ENCODE results near the gene NXPH2. TPM values are rescaled to one million over a fixed set of nuclear protein-coding genes. Genes with fewer than 3 reads are reported as not detected.

The NXPH2 gene
- total RNA-seq, 1 donor: not detected

DNA sequence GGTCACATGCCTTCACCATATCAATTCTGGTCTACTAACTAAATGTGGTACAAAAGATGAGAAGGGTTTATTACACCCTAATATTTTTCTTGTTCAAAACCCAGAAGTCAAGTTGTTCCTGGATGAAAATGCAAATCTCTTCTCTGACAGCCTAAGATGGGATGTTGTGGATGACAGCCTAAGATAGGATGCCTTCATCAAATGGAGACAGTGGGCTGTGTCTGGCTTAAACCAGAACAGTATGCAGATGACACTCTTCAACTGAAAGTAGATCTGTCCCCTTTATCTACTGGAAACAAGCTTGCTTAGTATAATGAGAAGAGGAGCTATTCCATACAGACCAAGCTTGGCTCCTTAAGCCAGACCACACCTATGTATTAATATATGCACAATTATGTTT lies 17.7 kb downstream of the NXPH2 start:
- H3K4me2 ChIP-seq (ENCODE audit: insufficient read depth, low read length): no peak overlapping the region
- no peaks in the 10 kb centered on the region for H3K4me1 ChIP-seq (ENCODE audit: insufficient read depth, low read length)
- H3K27ac ChIP-seq (ENCODE audit: low read depth, low read length): no peak overlapping the region
- no peak for TF ChIP-seq CTCF (IDR thresholded peaks at IDR 0.05; ENCODE audit: extremely low read depth, low read depth, low read length)
- no peak overlapping the region for H3K4me3 ChIP-seq (ENCODE audit: insufficient read depth, low read length)
- H2AFZ ChIP-seq (ENCODE audit: low read length): no peak overlapping the region
- H3K27me3 ChIP-seq (ENCODE audit: insufficient read depth, low read length): no peaks in the 10 kb centered on the region
- no peaks in the 10 kb centered on the region for H3K79me2 ChIP-seq (ENCODE audit: insufficient read depth, low read length)
- no peaks in the 10 kb centered on the region for H3K36me3 ChIP-seq (ENCODE audit: insufficient read depth, low read length)
- no peaks in the 10 kb centered on the region for H4K20me1 ChIP-seq (ENCODE audit: insufficient read depth, low read length)
- DNase-seq (ENCODE audit: insufficient read length, low spot score, missing footprints): no peak
- H3K9me3 ChIP-seq (ENCODE audit: low read depth, low read length): no peaks in the 10 kb centered on the region

GRCh38 chr2:138760676-138761075 lies 19.5 kb downstream of the NXPH2 start:
- H4K20me1 ChIP-seq (ENCODE audit: insufficient read depth, low read length): no peaks in the 10 kb centered on the region
- no peaks in the 10 kb centered on the region for H3K9me3 ChIP-seq (ENCODE audit: low read depth, low read length)
- H3K4me3 ChIP-seq (ENCODE audit: insufficient read depth, low read length): no peak overlapping the region
- no peak overlapping the region for H2AFZ ChIP-seq (ENCODE audit: low read length)
- no peaks in the 10 kb centered on the region for H3K79me2 ChIP-seq (ENCODE audit: insufficient read depth, low read length)
- no peak overlapping the region for H3K27ac ChIP-seq (ENCODE audit: low read depth, low read length)
- no peak overlapping the region for H3K4me2 ChIP-seq (ENCODE audit: insufficient read depth, low read length)
- DNase-seq (ENCODE audit: insufficient read length, low spot score, missing footprints): no peak
- TF ChIP-seq CTCF (IDR thresholded peaks at IDR 0.05; ENCODE audit: extremely low read depth, low read depth, low read length): no peak
- H3K4me1 ChIP-seq (ENCODE audit: insufficient read depth, low read length): no peaks in the 10 kb centered on the region
- H3K27me3 ChIP-seq (ENCODE audit: insufficient read depth, low read length): no peaks in the 10 kb centered on the region
- no peaks in the 10 kb centered on the region for H3K36me3 ChIP-seq (ENCODE audit: insufficient read depth, low read length)

DNA sequence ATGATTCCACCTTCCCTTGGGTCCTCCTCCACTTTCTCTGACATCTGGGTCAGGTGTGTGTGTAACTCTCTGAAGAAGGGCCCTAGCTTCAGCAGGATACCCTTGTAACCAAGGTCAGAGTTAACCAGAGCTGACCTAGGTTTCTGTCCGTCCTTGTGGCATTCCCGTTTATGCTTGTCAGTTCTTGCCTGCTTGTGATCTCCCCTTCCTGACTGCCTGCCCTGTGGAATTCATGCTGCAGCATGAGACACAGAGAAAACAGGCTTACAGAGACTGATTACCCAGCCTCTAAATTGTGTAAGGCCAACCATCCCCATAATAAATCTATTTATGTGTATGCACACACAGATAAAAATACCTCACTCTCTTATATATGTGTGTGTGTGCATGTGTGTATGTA lies 22.8 kb downstream of the NXPH2 start:
- Histone ChIP-seq H3K79me2 (ENCODE audit: insufficient read depth, low read length) (no peaks in the 10 kb centered on the region), H3K4me1 (ENCODE audit: insufficient read depth, low read length) (no peaks in the 10 kb centered on the region), H4K20me1 (ENCODE audit: insufficient read depth, low read length) (no peaks in the 10 kb centered on the region), H3K36me3 (ENCODE audit: insufficient read depth, low read length) (no peaks in the 10 kb centered on the region), H3K27me3 (ENCODE audit: insufficient read depth, low read length) (no peaks in the 10 kb centered on the region), H3K4me2 (ENCODE audit: insufficient read depth, low read length) (no peak overlapping the region), H2AFZ (ENCODE audit: low read length) (no peak overlapping the region), H3K4me3 (ENCODE audit: insufficient read depth, low read length) (no peak overlapping the region), H3K9me3 (ENCODE audit: low read depth, low read length) (no peaks in the 10 kb centered on the region), H3K27ac (ENCODE audit: low read depth, low read length) (no peak overlapping the region)
- DNase-seq (ENCODE audit: insufficient read length, low spot score, missing footprints): no peak
- TF ChIP-seq CTCF (IDR thresholded peaks at IDR 0.05; ENCODE audit: extremely low read depth, low read depth, low read length): no peak

DNA sequence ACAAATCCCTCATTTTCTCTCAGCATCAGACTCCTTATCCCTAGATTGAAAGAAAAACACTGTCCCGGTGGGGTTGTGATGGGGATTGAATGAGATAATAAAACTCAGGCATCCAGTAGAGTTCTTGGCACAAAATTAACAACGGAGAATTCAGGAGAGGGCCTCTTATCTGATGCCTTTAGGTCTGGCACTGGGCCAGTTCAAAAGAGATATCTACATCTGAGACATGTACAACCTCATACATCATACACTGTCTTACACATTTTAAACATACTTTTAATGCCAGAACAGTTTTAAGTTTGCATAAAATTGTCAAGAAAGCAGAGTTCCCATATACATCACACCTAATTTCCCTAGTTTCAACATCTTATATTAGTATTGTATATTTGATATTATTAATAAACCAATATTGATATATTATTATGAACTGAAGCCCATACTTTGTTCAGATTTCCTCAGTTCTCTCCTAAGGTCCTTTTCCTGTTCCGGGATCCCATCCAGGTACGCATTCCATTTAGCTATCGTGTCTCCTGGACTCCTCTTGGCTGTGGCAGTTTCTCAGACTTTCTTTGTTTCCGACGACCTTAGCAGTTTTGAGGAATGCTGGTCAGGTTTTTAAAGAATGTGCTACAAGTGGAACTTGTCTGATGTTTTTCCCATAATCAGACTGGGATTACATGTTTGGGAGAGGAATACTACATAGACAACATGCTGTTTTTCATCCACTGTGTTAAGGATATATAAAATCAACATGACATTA lies 27.8 kb downstream of the NXPH2 start:
- H2AFZ ChIP-seq (ENCODE audit: low read length): no peak overlapping the region
- no peak for DNase-seq (ENCODE audit: insufficient read length, low spot score, missing footprints)
- no peak overlapping the region for H3K27ac ChIP-seq (ENCODE audit: low read depth, low read length)
- no peaks in the 10 kb centered on the region for H3K9me3 ChIP-seq (ENCODE audit: low read depth, low read length)
- H3K4me3 ChIP-seq (ENCODE audit: insufficient read depth, low read length): no peak overlapping the region
- H3K4me2 ChIP-seq (ENCODE audit: insufficient read depth, low read length): no peak overlapping the region
- H3K27me3 ChIP-seq (ENCODE audit: insufficient read depth, low read length): no peaks in the 10 kb centered on the region
- TF ChIP-seq CTCF (IDR thresholded peaks at IDR 0.05; ENCODE audit: extremely low read depth, low read depth, low read length): no peak
- H3K79me2 ChIP-seq (ENCODE audit: insufficient read depth, low read length): no peaks in the 10 kb centered on the region
- no peaks in the 10 kb centered on the region for H3K4me1 ChIP-seq (ENCODE audit: insufficient read depth, low read length)
- H3K36me3 ChIP-seq (ENCODE audit: insufficient read depth, low read length): no peaks in the 10 kb centered on the region
- H4K20me1 ChIP-seq (ENCODE audit: insufficient read depth, low read length): no peaks in the 10 kb centered on the region
